HG02885 (cell line): ENCODE measurements around the gene GMCL1.

ENCODE experiments used
- ATAC-seq: cut with Tn5 transposase; IDR thresholded peaks from one replicate; pipeline ENCODE4 v1.9.1; 2021; ENCODE audit warnings: mild to moderate bottlenecking; ENCODE audit not compliant: unreplicated experiment, poor library complexity

GMCL1 gene

DNA sequence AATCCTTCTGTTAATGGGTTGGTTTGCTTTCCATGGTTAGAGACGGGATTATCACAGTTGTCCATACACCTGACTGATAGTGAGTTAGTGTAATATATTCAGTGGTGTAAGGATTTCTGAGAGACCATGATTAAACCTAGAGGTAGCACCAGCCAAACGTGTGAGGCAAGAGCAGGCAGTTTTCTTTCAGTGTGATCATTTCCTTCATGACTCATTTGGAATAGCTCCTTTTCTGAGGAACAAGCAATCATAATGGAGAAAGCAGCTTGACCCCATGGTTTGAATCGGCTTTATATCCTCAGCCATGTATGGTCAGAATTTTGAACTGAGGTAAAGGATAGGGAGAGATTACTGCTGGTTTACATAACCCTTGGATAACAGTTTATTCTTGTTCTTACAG is 88.4 kb downstream of the GMCL1 start:
- ATAC-seq = no peak

DNA sequence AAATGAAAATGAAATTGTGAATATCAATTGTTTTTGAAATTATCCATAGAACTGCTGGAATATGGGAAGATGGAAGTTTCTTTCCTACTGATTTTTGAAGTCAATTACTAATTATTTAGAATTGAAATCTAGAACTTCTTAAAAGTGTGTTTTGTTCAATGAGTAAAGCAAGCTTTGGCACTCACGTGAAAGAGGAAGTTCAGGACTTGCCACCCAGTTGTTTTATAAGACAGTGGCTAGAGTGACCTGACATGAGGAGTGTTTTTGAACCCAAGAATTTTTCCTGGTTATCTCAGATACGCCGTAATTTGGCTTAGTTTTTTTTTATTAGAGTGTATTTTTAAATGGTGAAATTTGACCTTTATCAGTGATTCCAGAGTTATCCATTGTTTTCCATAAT is 88.9 kb downstream of the GMCL1 start:
- no peak for ATAC-seq

DNA sequence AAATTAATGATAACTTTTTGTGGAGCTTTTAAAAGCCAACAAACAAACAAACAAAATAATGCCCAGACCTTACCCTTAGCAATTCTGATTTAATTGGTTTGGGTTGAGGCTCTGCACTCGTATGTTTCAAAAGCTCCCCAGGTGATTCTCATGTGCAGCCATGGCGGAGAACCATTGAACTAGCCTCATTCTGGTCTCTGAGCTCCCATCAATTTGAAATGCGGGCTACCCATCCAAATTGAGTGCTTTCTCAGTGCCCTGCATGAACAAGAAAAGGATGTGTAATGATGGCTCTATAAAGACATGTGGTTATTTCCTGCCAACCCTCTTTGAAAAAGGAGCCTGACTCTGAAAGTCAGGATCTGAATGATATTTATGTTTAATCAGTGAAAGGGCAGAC is 93.7 kb downstream of the GMCL1 start:
- ATAC-seq = no peak

DNA sequence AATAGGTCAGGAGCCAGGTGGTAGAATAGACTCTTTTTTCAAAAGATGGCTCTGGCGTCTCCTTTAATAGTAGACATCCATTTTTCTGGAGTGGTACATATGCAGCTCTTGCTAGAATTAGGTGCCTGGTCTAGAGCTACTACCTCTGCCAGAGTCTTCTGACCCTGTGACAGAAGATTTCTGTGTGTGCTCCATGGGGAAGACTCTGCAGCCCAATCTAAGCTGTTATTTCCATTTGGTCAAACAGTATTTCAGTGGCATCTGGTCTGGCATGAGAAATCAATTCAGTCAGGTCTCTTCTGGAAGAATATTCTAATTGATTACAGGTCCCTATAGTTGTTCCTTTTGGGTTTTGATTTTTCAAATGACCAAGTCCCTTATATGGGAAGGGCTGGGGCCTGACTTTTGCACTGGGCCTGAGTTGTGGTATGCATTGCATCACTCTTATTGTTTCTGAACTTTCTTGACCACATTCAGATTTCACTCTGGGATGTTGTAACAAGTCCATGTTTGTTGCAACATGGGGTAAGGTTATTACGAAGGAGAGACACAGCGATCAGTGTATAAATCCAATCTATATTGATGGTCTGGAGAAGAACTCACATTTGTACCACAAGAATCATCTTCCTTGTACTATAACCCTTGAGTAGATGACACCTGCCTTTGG is 97.5 kb downstream of the GMCL1 start:
- ATAC-seq = no peak
